ENCODE data around the gene CYP2D6. TPM values are rescaled to one million over a fixed set of nuclear protein-coding genes. Genes with fewer than 3 reads are reported as not detected.
"Not testable (repeated sequence)": the region's sequence is repeated elsewhere in the genome, so short reads cannot be mapped to it uniquely, and the experiment has no call there.

Gene CYP2D6
- total RNA-seq, 1 donor from 2014 or later: 1.4 TPM

DNA sequence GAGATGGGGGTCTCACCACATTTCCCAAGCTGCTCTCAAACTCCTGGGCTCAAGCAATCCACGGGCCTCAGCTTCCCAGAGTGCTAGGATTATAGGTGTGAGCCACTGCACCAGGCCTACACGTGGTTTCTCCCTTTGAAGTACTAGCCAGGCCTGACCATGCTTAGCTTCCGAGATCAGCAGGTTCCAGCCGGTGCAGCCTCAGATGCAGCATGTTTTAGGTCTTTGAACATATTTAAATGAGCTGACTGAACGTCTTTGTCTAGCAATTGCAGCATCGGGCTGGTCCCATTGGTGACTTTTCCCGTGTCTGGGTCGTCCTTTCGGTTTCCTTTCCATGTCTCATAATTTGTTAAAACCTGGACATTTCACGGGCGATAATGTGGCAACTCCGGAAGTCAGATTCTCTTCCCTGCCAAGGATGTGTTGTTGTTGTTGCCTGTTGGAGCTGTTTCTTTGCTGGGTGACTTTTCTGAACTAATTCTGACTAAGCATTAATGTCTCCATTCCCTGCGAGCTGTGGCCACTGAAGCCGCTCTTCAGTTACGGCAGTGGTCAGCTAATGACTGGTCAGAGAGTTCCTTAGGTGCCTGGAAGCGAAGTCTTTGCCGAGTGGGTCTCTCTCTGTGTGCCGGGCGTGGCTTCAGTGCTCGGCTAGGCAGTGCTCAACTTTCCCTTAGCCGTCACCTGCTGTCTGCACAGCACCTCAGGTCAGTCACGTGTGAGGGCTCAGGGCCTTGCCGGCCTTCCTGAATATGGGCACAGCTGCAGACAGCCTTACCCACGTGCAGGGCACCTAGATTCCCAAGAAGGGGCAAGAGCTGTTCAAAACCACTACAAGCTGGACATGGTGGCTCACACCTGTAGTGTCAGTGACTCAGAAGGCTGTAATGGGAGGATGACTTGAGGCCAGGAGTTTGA lies 3.8 kb upstream of the CYP2D6 start:
- Mint-ChIP-seq H3K9me3 (ENCODE audit: unreplicated experiment) (no peaks in the 10 kb centered on the region), H3K4me1 (ENCODE audit: unreplicated experiment) (no peaks in the 10 kb centered on the region), H3K27ac (ENCODE audit: unreplicated experiment) (no peak overlapping the region), H3K36me3 (ENCODE audit: unreplicated experiment) (no peaks in the 10 kb centered on the region), H3K4me3 (ENCODE audit: unreplicated experiment) (no peak overlapping the region), H3K27me3 (ENCODE audit: unreplicated experiment) (peaks cover 2% of the 10 kb centered on the region)
- DNase-seq (ENCODE audit: extremely low spot score, unreplicated experiment): no peak
- TF ChIP-seq, protein P1, sequence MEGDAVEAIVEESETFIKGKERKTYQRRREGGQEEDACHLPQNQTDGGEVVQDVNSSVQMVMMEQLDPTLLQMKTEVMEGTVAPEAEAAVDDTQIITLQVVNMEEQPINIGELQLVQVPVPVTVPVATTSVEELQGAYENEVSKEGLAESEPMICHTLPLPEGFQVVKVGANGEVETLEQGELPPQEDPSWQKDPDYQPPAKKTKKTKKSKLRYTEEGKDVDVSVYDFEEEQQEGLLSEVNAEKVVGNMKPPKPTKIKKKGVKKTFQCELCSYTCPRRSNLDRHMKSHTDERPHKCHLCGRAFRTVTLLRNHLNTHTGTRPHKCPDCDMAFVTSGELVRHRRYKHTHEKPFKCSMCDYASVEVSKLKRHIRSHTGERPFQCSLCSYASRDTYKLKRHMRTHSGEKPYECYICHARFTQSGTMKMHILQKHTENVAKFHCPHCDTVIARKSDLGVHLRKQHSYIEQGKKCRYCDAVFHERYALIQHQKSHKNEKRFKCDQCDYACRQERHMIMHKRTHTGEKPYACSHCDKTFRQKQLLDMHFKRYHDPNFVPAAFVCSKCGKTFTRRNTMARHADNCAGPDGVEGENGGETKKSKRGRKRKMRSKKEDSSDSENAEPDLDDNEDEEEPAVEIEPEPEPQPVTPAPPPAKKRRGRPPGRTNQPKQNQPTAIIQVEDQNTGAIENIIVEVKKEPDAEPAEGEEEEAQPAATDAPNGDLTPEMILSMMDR (IDR thresholded peaks at IDR 0.05): no peak

DNA sequence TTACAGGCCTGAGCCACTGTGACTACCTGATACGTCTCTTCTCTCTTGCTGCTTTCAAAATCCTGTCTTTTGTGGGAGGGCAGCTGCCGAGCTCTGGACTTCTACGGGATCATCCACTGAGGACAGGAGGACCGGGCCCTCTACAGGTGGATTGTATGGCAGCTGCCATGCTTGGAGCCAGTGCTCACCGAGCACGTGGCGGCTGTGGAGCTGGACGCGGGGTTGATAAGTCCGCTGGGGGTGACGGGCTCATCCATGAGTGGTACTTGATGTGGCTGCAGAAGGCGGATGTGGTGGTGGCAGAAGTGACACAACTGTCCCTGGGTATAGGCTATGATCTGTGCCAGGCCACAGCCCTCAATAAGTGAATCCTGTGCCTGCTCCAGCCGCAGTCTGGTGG lies 1.8 kb upstream of the CYP2D6 start:
- TF ChIP-seq, protein P1 (IDR thresholded peaks at IDR 0.05): no peak
- H3K4me1 Mint-ChIP-seq (ENCODE audit: unreplicated experiment): no peaks in the 10 kb centered on the region

DNA sequence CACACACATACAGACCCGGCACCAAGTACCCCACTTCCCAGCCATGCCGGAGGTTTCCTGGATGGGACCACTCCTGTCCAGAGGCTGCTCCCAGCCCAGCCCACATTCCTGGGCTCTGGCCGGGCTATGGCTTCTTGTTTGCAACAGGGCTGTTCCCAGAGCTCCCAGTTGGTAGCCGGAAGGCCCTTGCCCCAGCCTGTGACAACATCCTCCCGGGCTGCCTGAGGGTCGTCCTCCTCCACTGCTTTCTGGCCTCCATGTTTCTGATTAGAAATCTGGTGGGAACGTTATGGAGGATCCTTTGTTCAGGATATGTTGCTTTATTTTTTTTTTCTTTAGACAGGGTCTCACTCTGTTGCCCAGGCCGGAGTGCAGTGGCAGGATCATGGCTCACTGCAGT lies 952 bp upstream of the CYP2D6 start:
- TF ChIP-seq, protein P1 (IDR thresholded peaks at IDR 0.05): no peak
- H3K4me1 Mint-ChIP-seq (ENCODE audit: unreplicated experiment): no peaks in the 10 kb centered on the region
- no peak overlapping the region for H3K4me3 Mint-ChIP-seq (ENCODE audit: unreplicated experiment)
- H3K9me3 Mint-ChIP-seq (ENCODE audit: unreplicated experiment): no peaks in the 10 kb centered on the region
- H3K27ac Mint-ChIP-seq (ENCODE audit: unreplicated experiment): no peak overlapping the region
- H3K36me3 Mint-ChIP-seq (ENCODE audit: unreplicated experiment): no peaks in the 10 kb centered on the region
- H3K27me3 Mint-ChIP-seq (ENCODE audit: unreplicated experiment): peaks cover 2% of the 10 kb centered on the region
- no peak for DNase-seq (ENCODE audit: extremely low spot score, unreplicated experiment)

More for the DNA sequence above, 1.8 kb upstream of the CYP2D6 start:
- H3K27me3 Mint-ChIP-seq (ENCODE audit: unreplicated experiment): peaks cover 2% of the 10 kb centered on the region
- H3K27ac Mint-ChIP-seq (ENCODE audit: unreplicated experiment): no peak overlapping the region
- H3K36me3 Mint-ChIP-seq (ENCODE audit: unreplicated experiment): no peaks in the 10 kb centered on the region
- no peak overlapping the region for H3K4me3 Mint-ChIP-seq (ENCODE audit: unreplicated experiment)
- H3K9me3 Mint-ChIP-seq (ENCODE audit: unreplicated experiment): no peaks in the 10 kb centered on the region
- no peak for DNase-seq (ENCODE audit: extremely low spot score, unreplicated experiment)

DNA sequence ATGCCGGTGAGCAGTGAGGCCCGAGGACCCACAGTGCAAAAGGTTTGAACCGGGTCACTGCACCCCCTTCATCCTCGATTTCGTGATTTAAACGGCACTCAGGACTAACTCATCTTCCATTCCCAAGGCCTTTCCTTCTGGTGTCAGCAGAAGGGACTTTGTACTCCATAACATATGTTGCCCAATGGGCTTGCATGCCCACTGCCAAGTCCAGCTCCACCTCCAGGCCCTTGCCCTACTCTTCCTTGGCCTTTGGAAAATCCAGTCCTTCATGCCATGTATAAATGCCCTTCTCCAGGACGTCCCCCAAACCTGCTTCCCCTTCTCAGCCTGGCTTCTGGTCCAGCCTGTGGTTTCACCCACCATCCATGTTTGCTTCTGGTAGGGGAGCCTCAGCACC lies 428 bp downstream of the CYP2D6 start:
- not testable (repeated sequence) for H3K27ac Mint-ChIP-seq (ENCODE audit: unreplicated experiment); H3K4me3 Mint-ChIP-seq (ENCODE audit: unreplicated experiment); H3K36me3 Mint-ChIP-seq (ENCODE audit: unreplicated experiment); H3K9me3 Mint-ChIP-seq (ENCODE audit: unreplicated experiment); H3K4me1 Mint-ChIP-seq (ENCODE audit: unreplicated experiment); DNase-seq (ENCODE audit: extremely low spot score, unreplicated experiment); H3K27me3 Mint-ChIP-seq (ENCODE audit: unreplicated experiment)

DNA sequence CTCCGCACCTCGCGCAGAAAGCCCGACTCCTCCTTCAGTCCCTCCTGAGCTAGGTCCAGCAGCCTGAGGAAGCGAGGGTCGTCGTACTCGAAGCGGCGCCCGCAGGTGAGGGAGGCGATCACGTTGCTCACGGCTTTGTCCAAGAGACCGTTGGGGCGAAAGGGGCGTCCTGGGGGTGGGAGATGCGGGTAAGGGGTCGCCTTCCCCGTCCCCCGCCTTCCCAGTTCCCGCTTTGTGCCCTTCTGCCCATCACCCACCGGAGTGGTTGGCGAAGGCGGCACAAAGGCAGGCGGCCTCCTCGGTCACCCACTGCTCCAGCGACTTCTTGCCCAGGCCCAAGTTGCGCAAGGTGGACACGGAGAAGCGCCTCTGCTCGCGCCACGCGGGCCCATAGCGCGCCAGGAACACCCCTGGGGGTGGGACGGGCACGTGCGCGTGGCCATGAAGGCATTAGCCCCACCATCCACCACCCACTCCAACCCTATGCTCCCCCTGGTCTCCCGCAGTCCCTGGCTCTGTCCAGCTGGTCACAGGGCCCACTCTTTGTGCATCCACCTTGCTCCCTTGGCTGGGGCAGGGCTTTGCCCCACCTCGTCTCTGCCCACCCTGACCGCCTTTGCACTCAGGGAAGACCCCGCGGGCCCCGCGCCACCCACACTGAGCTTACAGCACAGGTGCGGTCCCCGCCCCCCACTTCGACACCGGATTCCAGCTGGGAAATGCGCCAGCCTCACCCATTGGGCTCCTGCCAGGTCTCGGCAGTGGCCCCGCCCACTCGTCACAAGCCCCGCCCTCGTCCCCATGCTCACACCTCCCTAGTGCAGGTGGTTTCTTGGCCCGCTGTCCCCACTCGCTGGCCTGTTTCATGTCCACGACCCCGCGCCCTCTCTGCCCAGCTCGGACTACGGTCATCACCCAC lies 1.6 kb downstream of the CYP2D6 start:
- not testable (repeated sequence) for H3K4me3 Mint-ChIP-seq (ENCODE audit: unreplicated experiment); H3K27ac Mint-ChIP-seq (ENCODE audit: unreplicated experiment); DNase-seq (ENCODE audit: extremely low spot score, unreplicated experiment); H3K36me3 Mint-ChIP-seq (ENCODE audit: unreplicated experiment); H3K9me3 Mint-ChIP-seq (ENCODE audit: unreplicated experiment); H3K4me1 Mint-ChIP-seq (ENCODE audit: unreplicated experiment); H3K27me3 Mint-ChIP-seq (ENCODE audit: unreplicated experiment)

DNA sequence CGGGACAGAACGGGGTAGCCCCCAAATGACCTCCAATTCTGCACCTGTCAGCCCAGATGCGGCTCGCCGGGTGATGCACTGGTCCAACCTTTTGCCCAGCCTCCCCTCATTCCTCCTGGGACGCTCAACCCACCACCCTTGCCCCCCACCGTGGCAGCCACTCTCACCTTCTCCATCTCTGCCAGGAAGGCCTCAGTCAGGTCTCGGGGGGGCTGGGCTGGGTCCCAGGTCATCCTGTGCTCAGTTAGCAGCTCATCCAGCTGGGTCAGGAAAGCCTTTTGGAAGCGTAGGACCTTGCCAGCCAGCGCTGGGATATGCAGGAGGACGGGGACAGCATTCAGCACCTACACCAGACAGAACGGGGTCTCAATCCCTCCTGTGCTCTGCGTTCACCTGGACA lies 2.6 kb downstream of the CYP2D6 start:
- not testable (repeated sequence) for DNase-seq (ENCODE audit: extremely low spot score, unreplicated experiment); H3K27me3 Mint-ChIP-seq (ENCODE audit: unreplicated experiment); H3K36me3 Mint-ChIP-seq (ENCODE audit: unreplicated experiment); H3K9me3 Mint-ChIP-seq (ENCODE audit: unreplicated experiment); H3K4me1 Mint-ChIP-seq (ENCODE audit: unreplicated experiment); H3K4me3 Mint-ChIP-seq (ENCODE audit: unreplicated experiment); H3K27ac Mint-ChIP-seq (ENCODE audit: unreplicated experiment)

Data from osteocyte (in vitro differentiated cells).